ENCODE results near the gene RSPH3.

DNA sequence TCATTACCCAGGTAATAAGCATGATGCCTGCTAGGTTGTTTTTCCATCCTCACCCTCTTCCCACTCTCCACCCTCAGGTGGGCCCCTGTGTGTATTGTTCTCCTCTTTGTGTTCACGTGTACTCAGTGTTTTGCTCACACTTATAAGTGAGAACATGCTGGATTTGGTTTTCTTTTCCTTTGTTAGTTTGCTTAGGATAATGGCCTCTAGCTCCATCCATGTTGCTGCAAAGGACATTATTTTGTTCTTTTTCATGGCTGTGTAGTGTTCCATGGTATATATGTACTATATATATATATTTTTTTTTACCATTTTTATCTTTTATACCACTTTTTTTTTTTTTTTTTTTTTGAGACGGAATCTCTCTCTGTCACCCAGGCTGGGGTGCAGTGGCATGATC, 71.9 kb downstream of the RSPH3 start:
- TF ChIP-seq, protein P1, sequence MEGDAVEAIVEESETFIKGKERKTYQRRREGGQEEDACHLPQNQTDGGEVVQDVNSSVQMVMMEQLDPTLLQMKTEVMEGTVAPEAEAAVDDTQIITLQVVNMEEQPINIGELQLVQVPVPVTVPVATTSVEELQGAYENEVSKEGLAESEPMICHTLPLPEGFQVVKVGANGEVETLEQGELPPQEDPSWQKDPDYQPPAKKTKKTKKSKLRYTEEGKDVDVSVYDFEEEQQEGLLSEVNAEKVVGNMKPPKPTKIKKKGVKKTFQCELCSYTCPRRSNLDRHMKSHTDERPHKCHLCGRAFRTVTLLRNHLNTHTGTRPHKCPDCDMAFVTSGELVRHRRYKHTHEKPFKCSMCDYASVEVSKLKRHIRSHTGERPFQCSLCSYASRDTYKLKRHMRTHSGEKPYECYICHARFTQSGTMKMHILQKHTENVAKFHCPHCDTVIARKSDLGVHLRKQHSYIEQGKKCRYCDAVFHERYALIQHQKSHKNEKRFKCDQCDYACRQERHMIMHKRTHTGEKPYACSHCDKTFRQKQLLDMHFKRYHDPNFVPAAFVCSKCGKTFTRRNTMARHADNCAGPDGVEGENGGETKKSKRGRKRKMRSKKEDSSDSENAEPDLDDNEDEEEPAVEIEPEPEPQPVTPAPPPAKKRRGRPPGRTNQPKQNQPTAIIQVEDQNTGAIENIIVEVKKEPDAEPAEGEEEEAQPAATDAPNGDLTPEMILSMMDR (conservative IDR thresholded peaks at IDR 0.05; ENCODE audit: low read depth, low read length): no peak
- no peak for TF ChIP-seq EZH2 (IDR thresholded peaks at IDR 0.05; ENCODE audit: low read length, unreplicated experiment)
- no peak for TF ChIP-seq EZH2phosphoT487 (IDR thresholded peaks at IDR 0.05; ENCODE audit: borderline replicate concordance, low read length)

All from PC-3 (cell line).